ENCODE measurements around the gene PZP. TPM values are rescaled to one million over a fixed set of nuclear protein-coding genes. Genes with fewer than 3 reads are reported as not detected.

Gene PZP
- total and polyA plus RNA-seq, 8 donors, result 0.13 TPM; not detected in 7

DNA sequence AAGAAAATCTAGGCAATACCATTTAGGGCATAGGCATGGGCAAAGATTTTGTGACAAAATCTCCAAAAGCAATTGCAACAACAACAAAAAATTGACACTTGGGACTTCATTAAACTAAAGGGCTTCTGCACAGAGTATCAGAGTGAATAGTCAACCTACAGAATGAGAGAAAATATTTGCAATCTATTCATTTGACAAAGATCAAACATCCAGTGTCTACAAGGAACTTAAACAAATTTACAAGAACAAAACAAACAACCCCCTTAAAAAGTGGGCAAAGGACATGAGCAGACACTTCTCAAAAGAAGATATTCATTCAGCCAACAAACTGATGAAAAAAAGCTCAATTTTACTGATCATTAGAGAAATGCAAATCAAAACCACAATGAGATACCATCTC is 44.1 kb upstream of the PZP start:
- H3K9me3 ChIP-seq, result no peaks in the 10 kb centered on the region
- no peak overlapping the region for H3K27ac ChIP-seq
- no peaks in the 10 kb centered on the region for H3K4me1 ChIP-seq
- intact Hi-C loops (cut with DNase I; ENCODE audit: low total_unique reads), result no loop called here
- no peaks in the 10 kb centered on the region for H3K36me3 ChIP-seq
- H3K27me3 ChIP-seq, result no peaks in the 10 kb centered on the region
- no peak for DNase-seq
- TF ChIP-seq, protein P1, sequence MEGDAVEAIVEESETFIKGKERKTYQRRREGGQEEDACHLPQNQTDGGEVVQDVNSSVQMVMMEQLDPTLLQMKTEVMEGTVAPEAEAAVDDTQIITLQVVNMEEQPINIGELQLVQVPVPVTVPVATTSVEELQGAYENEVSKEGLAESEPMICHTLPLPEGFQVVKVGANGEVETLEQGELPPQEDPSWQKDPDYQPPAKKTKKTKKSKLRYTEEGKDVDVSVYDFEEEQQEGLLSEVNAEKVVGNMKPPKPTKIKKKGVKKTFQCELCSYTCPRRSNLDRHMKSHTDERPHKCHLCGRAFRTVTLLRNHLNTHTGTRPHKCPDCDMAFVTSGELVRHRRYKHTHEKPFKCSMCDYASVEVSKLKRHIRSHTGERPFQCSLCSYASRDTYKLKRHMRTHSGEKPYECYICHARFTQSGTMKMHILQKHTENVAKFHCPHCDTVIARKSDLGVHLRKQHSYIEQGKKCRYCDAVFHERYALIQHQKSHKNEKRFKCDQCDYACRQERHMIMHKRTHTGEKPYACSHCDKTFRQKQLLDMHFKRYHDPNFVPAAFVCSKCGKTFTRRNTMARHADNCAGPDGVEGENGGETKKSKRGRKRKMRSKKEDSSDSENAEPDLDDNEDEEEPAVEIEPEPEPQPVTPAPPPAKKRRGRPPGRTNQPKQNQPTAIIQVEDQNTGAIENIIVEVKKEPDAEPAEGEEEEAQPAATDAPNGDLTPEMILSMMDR (IDR thresholded peaks at IDR 0.05), result no peak
- TF ChIP-seq POLR2A (IDR thresholded peaks at IDR 0.05), result no peak
- TF ChIP-seq POLR2AphosphoS5 (IDR thresholded peaks at IDR 0.05), result no peak
- TF ChIP-seq EP300 (IDR thresholded peaks at IDR 0.05), result no peak
- no peak overlapping the region for H3K4me3 ChIP-seq

DNA sequence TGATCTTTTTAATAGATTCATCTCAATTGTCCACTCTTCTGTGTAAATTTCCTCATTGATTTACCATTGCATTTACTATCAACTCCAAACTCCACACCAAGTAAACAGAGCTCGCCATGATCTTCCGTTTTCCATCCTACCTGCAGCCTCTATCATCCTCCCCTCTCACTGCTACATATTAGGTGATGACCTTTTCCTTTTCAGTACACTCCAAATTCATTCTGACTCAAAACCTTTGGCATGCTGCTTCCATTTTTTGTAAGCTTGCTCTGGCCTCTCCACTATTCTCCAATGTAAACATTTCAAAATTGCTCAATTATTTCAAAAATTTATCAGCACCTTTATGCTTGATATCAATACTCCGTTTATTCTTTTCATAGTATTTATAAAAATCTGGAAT is 40.2 kb upstream of the PZP start:
- no peaks in the 10 kb centered on the region for H3K9me3 ChIP-seq
- no peak for DNase-seq
- TF ChIP-seq POLR2A (IDR thresholded peaks at IDR 0.05), result no peak
- no peak for TF ChIP-seq EP300 (IDR thresholded peaks at IDR 0.05)
- no peak for TF ChIP-seq POLR2AphosphoS5 (IDR thresholded peaks at IDR 0.05)
- TF ChIP-seq, protein P1 (IDR thresholded peaks at IDR 0.05), result no peak
- H3K4me3 ChIP-seq, result no peak overlapping the region
- no peaks in the 10 kb centered on the region for H3K36me3 ChIP-seq
- 54 to 79% (median 69%) methylated on average over 3 of the region's 3 CpGs for WGBS, 5 donors
- intact Hi-C loops (cut with DNase I; ENCODE audit: low total_unique reads), result no loop called here
- no peak overlapping the region for H3K27ac ChIP-seq
- H3K4me1 ChIP-seq, result no peaks in the 10 kb centered on the region
- H3K27me3 ChIP-seq, result no peaks in the 10 kb centered on the region

DNA sequence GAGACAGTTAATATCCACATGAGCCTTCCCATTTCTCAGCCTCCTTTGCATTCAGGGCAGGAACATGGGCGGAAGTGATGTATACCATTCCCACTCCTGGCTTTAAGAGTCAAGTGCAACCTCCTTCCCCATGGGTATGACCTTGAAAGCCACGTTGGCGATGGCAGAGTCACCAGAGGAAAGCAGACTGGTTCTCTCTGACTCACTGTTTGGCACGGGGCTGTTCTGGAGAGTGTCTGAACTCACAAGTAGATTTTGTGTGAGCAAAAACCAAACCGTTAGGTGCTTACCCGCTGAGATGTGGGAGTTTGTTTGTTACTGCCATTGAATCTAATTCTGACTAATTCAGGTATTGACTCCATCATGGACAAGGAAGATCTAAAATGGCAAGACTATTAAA is 36.7 kb upstream of the PZP start:
- WGBS, 5 donors, result 54 to 62% (median 60%) methylated on average over 6 of the region's 6 CpGs
- no peaks in the 10 kb centered on the region for H3K27me3 ChIP-seq
- peak in 1 of 2 donors; percentile 8 for DNase-seq
- H3K9me3 ChIP-seq, result no peaks in the 10 kb centered on the region
- H3K27ac ChIP-seq, result no peak overlapping the region
- intact Hi-C loops (cut with DNase I; ENCODE audit: low total_unique reads), result no loop called here
- no peaks in the 10 kb centered on the region for H3K36me3 ChIP-seq
- TF ChIP-seq EP300 (IDR thresholded peaks at IDR 0.05) (no peak), POLR2A (IDR thresholded peaks at IDR 0.05) (no peak), POLR2AphosphoS5 (IDR thresholded peaks at IDR 0.05) (no peak)
- TF ChIP-seq, protein P1 (IDR thresholded peaks at IDR 0.05), result no peak
- no peak overlapping the region for H3K4me3 ChIP-seq
- peaks cover 0 to 4% (median 0%) of the 10 kb centered on the region in 4 donors for H3K4me1 ChIP-seq

DNA sequence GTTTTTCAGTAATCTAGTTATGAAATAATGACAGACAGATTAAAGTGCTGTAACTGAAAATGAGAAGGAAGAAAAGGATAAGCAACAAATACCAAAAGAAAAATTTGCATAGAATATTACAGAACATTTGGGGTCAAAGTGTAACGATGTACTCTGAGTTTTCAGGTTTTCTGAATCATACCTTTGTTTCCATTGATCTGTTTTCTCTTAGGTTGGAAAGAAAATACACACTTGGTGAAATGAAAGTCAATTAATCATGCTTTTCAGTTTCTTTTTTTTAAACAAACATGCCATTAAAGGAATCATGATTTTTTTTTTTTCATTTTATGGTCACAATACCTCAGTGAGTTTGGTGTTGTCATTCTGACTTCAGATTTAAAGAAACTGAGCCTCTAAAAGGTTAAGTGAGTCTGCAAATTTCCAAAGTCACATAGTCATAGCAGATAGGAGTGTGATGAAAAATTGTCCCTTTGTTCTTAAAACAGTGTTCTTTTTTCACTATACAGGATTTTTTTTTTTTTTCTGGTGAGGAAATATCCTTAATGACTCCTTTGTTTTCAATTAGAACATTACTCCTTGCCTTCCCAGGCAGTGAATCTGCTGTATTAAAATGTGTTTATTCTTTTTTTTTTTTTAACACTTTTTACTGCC is 35.9 kb upstream of the PZP start:
- WGBS, 5 donors, result 38 to 61% (median 53%) methylated on average over 1 of the region's 1 CpG
- intact Hi-C loops (cut with DNase I; ENCODE audit: low total_unique reads), result no loop called here
- H3K36me3 ChIP-seq, result no peaks in the 10 kb centered on the region

More for the DNA sequence above, 35.9 kb upstream of the PZP start:
- Histone ChIP-seq H3K4me1 (peaks cover 0 to 4% (median 0%) of the 10 kb centered on the region in 4 donors), H3K27me3 (no peaks in the 10 kb centered on the region), H3K4me3 (no peak overlapping the region), H3K27ac (no peak overlapping the region), H3K9me3 (no peaks in the 10 kb centered on the region)
- no peak for DNase-seq
- TF ChIP-seq EP300 (IDR thresholded peaks at IDR 0.05) (no peak), POLR2A (IDR thresholded peaks at IDR 0.05) (no peak), POLR2AphosphoS5 (IDR thresholded peaks at IDR 0.05) (no peak)
- TF ChIP-seq, protein P1 (IDR thresholded peaks at IDR 0.05), result no peak

Data from stomach (tissue), 9 donors.